GM19035 (cell line): Measurements from ENCODE around the gene BHMT.

ENCODE experiments used
- ATAC-seq: cut with Tn5 transposase; IDR thresholded peaks from one replicate; pipeline ENCODE4 v1.9.1; 2021; ENCODE audit not compliant: unreplicated experiment

BHMT gene, protein sequence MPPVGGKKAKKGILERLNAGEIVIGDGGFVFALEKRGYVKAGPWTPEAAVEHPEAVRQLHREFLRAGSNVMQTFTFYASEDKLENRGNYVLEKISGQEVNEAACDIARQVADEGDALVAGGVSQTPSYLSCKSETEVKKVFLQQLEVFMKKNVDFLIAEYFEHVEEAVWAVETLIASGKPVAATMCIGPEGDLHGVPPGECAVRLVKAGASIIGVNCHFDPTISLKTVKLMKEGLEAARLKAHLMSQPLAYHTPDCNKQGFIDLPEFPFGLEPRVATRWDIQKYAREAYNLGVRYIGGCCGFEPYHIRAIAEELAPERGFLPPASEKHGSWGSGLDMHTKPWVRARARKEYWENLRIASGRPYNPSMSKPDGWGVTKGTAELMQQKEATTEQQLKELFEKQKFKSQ

GRCh38 chr5:79111387-79111959 lies at the start of gene BHMT:
TSS of gene BHMT (plus strand) at chr5:79111809. CDS start at chr5:79111886, 77 bp downstream.
- ATAC-seq: no peak

DNA sequence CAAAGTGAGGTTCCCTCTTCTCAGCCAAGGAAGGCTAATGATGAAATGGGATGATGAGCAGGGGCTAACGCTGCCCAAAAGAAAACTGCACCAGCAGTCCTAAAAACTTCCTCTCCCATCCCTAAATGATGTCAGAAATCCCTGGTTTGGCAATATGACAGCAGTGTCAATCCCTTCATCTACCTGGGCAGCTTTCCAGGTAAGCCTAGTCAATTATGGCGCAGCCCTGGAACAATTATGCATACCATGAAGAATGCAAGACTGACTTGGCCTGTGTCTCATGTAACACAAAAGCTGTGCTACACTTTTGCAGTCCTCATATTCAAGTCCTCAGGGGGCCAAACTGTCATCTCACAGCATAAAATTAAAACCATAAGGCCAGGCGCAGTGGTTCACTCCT lies 49.2 kb upstream of the BHMT start:
- no peak for ATAC-seq

DNA sequence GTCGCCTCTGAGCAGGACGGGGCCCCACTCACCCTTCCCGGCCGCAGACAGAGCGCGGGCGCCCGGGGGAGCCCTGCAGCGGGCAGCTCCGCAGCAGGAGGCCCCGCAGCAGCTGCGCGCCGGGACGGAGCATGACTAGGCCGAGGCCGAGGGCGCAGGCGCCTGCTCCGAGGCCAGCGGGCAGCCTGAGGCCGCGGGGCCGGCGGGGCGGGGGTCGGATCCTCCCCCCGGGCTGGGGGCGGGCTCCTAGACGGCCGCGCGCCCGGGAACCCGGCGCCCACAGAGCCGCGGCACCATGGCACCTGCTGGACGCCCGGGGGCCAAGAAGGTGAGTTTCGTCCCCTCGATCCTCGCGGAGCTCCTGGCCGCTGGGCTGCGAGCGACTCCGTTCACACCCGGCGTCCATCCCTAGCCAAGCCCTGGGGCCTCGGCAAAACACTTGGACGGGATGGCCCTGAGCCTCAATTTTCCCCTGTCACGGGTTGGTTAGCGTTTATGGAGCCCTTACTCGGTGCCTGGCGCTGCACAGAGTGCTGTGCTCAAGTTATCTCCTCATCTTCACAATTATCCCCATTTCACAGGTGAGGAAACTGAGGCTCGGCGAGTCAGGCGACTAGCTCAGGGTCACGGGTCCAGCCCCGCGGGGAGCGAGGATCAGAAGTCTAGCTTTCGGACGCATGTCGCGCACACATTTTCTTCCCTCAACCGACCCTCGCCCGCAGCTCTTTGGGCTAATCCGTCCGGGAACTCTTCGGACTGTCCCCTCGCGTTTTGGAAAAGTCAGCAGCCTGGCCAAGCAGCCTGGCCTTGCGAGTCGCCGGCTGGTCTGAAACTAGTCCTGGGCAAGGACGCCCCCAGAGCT lies 41.9 kb upstream of the BHMT start, which contains the start of the genes BHMT2 and DMGDH:
TSS of gene BHMT2 (plus strand) at position 280 of the 862 bp plus-strand sequence. CDS start at position 296, 16 bp downstream.
TSS of gene DMGDH (minus strand) at position 187 of the 862 bp plus-strand sequence. CDS start at position 133, 54 bp downstream.
- no peak for ATAC-seq

- ATAC-seq: no peak
Observed at GRCh38 chr5:79070350-79070667, 41.3 kb upstream of the BHMT start.

GRCh38 chr5:79074641-79075040 lies 37.0 kb upstream of the BHMT start:
- no peak for ATAC-seq

GRCh38 chr5:79075646-79076426 lies 35.8 kb upstream of the BHMT start:
- ATAC-seq: no peak

GRCh38 chr5:79076819-79077218 lies 34.8 kb upstream of the BHMT start:
- ATAC-seq: no peak

GRCh38 chr5:79077680-79078365 lies 33.8 kb upstream of the BHMT start:
- ATAC-seq: no peak

DNA sequence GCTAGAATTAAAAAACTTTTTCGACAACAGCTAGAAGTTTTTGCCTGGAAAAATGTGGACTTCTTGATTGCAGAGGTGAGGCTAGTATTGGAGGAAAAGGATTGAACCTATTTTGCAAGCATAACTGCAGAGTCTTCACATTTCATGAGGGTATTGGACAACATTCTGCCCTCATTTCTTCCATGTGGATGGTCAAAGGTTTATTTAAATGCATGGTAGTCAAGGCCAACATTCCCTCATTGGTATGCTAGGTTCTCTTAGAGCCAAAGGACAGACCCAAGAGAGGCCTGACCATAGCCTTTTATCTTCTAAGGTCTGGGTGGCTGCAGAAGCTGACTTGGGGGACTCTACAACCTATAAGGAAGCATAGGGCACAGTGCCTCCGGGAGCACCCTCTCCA lies 30.8 kb upstream of the BHMT start:
- ATAC-seq: no peak

- no peak for ATAC-seq
Observed at GRCh38 chr5:79081779-79082178, 29.8 kb upstream of the BHMT start.

DNA sequence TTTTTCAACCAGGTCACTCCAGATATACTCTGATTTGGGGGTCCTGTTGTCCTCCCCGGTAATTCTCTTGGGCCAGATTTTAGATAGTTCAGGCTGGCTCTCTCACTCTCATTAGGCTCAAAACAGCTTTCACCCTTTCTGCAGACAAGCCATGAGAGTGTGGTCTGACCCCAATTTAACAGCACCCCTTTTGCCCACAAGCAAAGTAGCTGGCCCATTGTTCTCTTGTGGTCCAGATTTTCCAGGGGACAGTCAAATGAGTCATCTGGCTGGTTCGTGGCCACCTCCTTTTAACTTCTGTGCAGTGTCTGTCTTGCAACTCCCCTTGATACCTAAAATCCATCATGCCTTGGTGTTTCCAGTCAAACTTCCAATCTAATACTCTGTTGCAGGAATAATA lies 25.5 kb upstream of the BHMT start:
- ATAC-seq: no peak

DNA sequence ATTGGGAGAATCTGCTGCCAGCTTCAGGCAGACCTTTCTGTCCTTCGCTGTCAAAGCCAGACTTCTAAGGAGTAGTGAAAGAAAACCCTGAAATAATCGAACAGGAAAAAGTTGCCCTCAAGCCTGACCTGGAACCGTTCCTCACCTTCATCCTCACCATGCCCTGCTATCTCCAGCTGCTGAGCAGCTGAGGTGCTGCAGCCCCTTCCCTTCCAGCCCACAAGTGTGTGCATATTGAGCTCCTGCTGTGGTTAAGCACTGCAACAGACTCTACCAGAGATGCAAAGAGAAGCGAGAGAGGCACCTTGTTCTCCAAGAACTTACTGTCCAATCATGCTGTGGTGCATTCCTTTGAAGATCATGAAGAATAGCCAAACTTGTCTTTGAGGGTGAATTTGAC lies 23.1 kb upstream of the BHMT start:
- no peak for ATAC-seq

DNA sequence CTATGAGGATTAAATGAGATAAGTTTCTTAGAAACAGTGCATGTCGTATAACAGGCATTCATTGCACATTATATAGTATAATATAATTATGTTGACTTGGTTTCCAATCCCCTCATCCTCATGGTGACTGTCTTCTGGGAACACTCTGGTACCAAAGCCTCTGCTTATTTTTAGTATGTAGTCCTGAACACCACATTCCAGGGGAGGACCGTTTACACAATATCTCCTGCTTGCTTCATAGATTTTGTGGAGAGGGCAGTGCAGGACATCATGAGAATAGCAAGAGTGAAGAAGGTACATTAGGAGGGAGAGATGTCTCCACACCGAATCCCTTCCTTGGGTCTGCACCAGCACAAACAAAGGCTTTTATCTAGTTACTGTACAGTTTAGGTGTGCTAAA lies 20.5 kb upstream of the BHMT start:
- no peak for ATAC-seq

DNA sequence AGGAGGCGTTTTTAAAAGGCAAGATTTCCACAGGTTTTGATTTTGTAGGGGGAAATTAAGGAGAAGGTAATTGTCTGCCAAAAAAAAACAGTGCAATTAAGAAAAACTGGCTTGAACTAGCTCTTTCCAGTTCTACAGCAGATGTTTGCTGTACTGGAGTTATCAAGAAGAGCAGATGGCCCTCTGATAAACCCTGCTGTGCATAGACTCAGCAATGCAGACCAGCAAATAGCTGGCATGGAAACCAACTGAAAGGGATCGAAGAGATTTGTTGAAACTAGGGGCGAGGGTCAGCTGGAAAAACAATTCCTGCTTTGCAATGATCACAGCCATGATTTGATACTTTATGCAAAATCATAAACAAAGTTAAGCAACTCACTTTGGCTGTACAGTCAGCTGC lies 17.8 kb upstream of the BHMT start:
- ATAC-seq: no peak

GRCh38 chr5:79105868-79106267 lies 5.7 kb upstream of the BHMT start:
- ATAC-seq: no peak

DNA sequence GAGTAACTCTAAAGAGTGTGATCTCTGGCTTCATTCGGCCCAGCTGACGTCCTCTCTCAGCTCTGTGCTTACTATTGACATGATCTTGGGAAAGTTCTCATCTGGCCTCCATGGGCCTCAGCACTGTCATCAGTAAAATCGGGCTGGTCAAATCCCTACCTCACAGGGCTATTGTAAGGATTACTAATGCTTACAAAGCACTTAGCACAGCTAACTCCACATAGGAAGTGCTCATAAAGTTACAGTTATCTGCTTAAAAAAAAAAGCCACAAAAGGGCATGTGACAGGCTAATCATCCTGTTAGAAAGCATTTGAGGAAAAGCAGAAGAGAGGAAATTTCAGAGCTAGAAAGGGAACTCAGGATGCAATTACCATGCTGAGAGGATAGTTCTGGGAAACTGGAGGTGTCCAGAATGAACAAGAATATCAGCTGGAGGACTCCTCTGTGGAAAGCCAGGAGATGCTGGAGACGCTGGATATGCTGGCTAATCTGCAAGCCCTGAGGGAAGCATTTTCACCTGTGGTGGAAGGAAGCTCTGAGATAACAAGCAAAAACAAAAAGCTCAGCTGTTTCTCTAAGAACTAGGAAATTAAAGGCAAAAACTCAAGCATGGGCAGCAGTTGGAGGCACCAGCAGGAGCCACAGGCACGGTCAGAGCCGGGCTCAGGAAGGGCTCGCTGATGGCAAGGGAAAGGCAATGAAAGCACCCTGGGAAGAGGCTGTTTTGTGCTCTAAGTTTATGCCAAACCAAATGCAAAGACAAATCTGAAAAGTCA lies 4.4 kb upstream of the BHMT start:
- no peak for ATAC-seq

GRCh38 chr5:79108086-79108485 lies 3.5 kb upstream of the BHMT start:
- no peak for ATAC-seq

DNA sequence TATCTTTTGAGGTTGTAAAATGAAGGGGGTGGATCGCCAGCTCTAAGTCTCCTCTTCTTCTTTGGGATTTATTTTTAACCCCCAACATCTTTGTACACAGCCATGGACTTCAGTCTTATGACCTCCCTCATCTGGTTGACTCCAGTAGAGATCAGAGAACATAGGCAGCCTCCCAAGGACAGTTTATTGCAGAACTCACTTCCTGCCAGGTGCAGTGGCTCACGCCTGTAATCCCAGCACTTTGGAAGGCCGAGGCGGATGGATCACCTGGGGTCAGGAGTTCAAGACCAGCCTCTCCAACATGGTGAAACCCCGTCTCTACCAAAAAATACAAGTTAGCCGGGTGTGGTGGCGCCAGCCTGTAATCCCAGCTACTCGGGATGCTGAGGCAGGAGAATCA lies 2.8 kb upstream of the BHMT start:
- ATAC-seq: no peak
